Measurements from ENCODE around the gene ADAMTSL4. TPM values are rescaled to one million over a fixed set of nuclear protein-coding genes. Genes with fewer than 3 reads are reported as not detected.

ADAMTSL4 gene
- total and polyA plus RNA-seq, 2 of the 8 experiments (the other 6 are each of a cell fraction or from before 2014, with no cell fraction given): 4.2 to 5.4 TPM

DNA sequence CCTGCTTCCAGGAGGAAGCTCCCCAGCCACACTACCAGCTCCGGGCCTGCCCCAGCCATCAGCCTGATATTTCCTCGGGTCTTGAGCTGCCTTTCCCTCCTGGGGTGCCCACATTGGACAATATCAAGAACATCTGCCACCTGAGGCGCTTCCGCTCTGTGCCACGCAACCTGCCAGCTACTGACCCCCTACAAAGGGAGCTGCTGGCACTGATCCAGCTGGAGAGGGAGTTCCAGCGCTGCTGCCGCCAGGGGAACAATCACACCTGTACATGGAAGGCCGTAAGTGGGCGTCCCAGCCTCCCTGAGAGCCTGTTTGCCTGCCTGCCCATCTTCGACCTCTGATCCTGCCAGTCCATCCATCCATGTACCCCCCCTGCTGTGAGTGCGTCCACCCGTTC, 37.7 kb upstream of the ADAMTSL4 start (continued):
- TF ChIP-seq NRF1 (IDR thresholded peaks at IDR 0.05; ENCODE audit: low read depth, low read length) (no peak), USF2 (IDR thresholded peaks at IDR 0.05; ENCODE audit: low read length) (no peak), JUN (IDR thresholded peaks at IDR 0.05; ENCODE audit: low read depth, low read length) (no peak), SP1 (IDR thresholded peaks at IDR 0.05; ENCODE audit: low read depth, low read length) (no peak), KDM4A (IDR thresholded peaks at IDR 0.05; ENCODE audit: low read depth, low read length, severe bottlenecking) (no peak), RBBP5 (IDR thresholded peaks at IDR 0.05; ENCODE audit: borderline replicate concordance, low read depth, low read length) (no peak), ZNF274 (IDR thresholded peaks at IDR 0.05; ENCODE audit: borderline replicate concordance, extremely low read depth, low read length) (no peak)
- TF ChIP-seq, protein P1, sequence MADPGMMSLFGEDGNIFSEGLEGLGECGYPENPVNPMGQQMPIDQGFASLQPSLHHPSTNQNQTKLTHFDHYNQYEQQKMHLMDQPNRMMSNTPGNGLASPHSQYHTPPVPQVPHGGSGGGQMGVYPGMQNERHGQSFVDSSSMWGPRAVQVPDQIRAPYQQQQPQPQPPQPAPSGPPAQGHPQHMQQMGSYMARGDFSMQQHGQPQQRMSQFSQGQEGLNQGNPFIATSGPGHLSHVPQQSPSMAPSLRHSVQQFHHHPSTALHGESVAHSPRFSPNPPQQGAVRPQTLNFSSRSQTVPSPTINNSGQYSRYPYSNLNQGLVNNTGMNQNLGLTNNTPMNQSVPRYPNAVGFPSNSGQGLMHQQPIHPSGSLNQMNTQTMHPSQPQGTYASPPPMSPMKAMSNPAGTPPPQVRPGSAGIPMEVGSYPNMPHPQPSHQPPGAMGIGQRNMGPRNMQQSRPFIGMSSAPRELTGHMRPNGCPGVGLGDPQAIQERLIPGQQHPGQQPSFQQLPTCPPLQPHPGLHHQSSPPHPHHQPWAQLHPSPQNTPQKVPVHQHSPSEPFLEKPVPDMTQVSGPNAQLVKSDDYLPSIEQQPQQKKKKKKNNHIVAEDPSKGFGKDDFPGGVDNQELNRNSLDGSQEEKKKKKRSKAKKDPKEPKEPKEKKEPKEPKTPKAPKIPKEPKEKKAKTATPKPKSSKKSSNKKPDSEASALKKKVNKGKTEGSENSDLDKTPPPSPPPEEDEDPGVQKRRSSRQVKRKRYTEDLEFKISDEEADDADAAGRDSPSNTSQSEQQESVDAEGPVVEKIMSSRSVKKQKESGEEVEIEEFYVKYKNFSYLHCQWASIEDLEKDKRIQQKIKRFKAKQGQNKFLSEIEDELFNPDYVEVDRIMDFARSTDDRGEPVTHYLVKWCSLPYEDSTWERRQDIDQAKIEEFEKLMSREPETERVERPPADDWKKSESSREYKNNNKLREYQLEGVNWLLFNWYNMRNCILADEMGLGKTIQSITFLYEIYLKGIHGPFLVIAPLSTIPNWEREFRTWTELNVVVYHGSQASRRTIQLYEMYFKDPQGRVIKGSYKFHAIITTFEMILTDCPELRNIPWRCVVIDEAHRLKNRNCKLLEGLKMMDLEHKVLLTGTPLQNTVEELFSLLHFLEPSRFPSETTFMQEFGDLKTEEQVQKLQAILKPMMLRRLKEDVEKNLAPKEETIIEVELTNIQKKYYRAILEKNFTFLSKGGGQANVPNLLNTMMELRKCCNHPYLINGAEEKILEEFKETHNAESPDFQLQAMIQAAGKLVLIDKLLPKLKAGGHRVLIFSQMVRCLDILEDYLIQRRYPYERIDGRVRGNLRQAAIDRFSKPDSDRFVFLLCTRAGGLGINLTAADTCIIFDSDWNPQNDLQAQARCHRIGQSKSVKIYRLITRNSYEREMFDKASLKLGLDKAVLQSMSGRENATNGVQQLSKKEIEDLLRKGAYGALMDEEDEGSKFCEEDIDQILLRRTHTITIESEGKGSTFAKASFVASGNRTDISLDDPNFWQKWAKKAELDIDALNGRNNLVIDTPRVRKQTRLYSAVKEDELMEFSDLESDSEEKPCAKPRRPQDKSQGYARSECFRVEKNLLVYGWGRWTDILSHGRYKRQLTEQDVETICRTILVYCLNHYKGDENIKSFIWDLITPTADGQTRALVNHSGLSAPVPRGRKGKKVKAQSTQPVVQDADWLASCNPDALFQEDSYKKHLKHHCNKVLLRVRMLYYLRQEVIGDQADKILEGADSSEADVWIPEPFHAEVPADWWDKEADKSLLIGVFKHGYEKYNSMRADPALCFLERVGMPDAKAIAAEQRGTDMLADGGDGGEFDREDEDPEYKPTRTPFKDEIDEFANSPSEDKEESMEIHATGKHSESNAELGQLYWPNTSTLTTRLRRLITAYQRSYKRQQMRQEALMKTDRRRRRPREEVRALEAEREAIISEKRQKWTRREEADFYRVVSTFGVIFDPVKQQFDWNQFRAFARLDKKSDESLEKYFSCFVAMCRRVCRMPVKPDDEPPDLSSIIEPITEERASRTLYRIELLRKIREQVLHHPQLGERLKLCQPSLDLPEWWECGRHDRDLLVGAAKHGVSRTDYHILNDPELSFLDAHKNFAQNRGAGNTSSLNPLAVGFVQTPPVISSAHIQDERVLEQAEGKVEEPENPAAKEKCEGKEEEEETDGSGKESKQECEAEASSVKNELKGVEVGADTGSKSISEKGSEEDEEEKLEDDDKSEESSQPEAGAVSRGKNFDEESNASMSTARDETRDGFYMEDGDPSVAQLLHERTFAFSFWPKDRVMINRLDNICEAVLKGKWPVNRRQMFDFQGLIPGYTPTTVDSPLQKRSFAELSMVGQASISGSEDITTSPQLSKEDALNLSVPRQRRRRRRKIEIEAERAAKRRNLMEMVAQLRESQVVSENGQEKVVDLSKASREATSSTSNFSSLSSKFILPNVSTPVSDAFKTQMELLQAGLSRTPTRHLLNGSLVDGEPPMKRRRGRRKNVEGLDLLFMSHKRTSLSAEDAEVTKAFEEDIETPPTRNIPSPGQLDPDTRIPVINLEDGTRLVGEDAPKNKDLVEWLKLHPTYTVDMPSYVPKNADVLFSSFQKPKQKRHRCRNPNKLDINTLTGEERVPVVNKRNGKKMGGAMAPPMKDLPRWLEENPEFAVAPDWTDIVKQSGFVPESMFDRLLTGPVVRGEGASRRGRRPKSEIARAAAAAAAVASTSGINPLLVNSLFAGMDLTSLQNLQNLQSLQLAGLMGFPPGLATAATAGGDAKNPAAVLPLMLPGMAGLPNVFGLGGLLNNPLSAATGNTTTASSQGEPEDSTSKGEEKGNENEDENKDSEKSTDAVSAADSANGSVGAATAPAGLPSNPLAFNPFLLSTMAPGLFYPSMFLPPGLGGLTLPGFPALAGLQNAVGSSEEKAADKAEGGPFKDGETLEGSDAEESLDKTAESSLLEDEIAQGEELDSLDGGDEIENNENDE (IDR thresholded peaks at IDR 0.05; ENCODE audit: insufficient replicate concordance, low read length): no peak
